Measurements from ENCODE around the gene CDKL1. TPM values are rescaled to one million over a fixed set of nuclear protein-coding genes. Genes with fewer than 3 reads are reported as not detected.

CDKL1 gene
- total RNA-seq, 1 donor = 10.5 TPM

DNA sequence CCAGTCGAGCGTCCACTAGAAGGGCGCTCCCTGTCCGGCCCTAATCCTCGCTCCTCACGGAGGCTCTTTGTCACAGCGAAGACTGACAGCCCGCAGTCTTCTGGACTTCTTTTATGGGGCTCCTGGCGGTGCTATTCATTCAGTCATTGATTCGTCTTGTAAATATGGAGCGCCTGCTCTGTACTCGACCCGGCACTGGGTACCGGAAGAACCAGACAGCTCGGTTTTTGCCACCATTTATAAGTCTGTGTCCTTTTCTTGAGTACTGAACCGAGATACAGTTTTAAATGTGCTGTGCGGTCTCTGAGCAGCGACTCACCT is 84.0 kb downstream of the CDKL1 start:
- Histone ChIP-seq H3K4me3 (ENCODE audit: insufficient read depth, low read length) (peak overlapping the region; percentile 98), H3K27ac (ENCODE audit: low read depth, low read length) (peak overlapping the region; percentile 73), H2AFZ (ENCODE audit: low read length) (peak overlapping the region; percentile 93), H3K9me3 (ENCODE audit: low read depth, low read length) (no peaks in the 10 kb centered on the region), H4K20me1 (ENCODE audit: insufficient read depth, low read length) (no peaks in the 10 kb centered on the region), H3K36me3 (ENCODE audit: insufficient read depth, low read length) (no peaks in the 10 kb centered on the region), H3K4me1 (ENCODE audit: insufficient read depth, low read length) (peaks cover 16% of the 10 kb centered on the region), H3K79me2 (ENCODE audit: insufficient read depth, low read length) (peaks cover 22% of the 10 kb centered on the region), H3K27me3 (ENCODE audit: insufficient read depth, low read length) (no peaks in the 10 kb centered on the region), H3K4me2 (ENCODE audit: insufficient read depth, low read length) (peak overlapping the region; percentile 100)
- DNase-seq (ENCODE audit: insufficient read length, low spot score, missing footprints) = no peak
- TF ChIP-seq, protein P1, sequence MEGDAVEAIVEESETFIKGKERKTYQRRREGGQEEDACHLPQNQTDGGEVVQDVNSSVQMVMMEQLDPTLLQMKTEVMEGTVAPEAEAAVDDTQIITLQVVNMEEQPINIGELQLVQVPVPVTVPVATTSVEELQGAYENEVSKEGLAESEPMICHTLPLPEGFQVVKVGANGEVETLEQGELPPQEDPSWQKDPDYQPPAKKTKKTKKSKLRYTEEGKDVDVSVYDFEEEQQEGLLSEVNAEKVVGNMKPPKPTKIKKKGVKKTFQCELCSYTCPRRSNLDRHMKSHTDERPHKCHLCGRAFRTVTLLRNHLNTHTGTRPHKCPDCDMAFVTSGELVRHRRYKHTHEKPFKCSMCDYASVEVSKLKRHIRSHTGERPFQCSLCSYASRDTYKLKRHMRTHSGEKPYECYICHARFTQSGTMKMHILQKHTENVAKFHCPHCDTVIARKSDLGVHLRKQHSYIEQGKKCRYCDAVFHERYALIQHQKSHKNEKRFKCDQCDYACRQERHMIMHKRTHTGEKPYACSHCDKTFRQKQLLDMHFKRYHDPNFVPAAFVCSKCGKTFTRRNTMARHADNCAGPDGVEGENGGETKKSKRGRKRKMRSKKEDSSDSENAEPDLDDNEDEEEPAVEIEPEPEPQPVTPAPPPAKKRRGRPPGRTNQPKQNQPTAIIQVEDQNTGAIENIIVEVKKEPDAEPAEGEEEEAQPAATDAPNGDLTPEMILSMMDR (IDR thresholded peaks at IDR 0.05; ENCODE audit: extremely low read depth, low read depth, low read length) = no peak

DNA sequence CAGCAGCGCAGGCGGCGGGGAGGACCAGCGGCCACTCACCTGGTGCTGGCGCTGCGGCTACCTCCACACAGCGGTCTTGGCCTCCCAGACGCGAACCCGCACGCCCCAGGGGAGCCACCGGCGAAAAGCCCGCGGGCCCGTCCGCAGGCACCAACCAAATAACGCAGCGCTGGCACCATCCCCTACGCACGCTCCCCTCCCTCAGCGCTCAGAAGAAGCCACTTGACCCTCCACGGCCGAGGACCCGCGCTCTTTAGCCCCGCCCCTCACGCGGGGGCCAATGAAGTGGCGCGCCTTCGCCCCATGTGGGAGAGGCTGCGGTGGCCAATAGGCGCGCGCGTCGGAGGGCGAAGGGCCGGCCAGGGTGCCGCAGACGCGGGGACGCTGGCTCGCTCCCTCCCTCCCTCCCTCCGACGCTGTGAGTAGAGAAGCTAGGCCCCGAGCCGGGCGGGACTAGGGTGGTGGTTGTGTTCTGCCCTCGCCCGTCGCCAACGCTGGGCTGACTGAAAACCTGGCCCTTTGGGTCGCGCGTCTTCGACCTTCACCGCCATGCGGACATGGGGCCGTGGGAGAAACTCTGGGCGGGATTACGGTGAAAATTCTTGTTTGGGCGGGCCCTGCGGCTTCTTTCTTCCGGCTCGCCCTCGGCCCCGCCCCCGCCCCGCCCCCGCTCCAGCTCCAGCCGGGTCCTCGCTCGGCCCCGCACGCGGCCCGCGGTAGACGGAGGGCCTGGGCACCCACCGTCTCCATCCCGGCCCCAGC is 84.5 kb downstream of the CDKL1 start, which contains the start of the genes DMAC2L and L2HGDH:
Gene DMAC2L (plus strand): TSS at position 353 of the 762 bp plus-strand sequence. CDS start 9,164 bp downstream, outside the sequence.
Gene L2HGDH (minus strand): TSS at position 258 of the 762 bp plus-strand sequence. CDS start 79 bp downstream, at position 179.
- H3K79me2 ChIP-seq (ENCODE audit: insufficient read depth, low read length) = peaks cover 22% of the 10 kb centered on the region

DNA sequence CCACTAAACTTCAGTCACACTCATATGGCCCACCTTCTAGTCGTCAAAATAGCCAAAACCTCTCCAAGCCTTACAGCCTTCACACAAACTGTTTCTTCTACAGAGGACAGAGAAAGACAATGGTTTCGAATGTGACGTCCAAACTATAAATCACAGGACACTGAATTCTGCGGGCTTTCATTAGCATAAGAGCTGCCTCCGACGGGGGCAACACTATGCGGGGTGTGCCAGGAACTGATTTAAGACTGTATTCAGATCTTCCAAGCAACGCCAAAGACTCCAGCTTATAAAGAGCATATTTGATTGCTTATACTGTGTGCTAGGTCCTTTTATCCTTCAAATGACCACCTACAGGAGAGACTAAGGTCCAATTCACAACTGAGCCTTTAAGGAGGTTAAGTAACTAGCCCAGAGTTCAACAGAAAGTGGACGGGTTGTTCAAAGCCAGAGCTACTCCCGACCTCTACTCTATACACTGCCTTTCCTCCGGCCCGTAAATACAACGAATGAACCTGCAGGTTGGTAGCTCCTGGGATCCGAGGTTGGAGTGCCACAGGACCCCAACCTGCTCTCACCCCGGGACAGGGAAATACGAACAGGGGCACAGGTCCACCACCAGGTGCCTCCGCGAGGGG is 85.2 kb downstream of the CDKL1 start:
- H4K20me1 ChIP-seq (ENCODE audit: insufficient read depth, low read length) = no peaks in the 10 kb centered on the region
- peak overlapping the region; percentile 98 for H3K4me3 ChIP-seq (ENCODE audit: insufficient read depth, low read length)
- H3K9me3 ChIP-seq (ENCODE audit: low read depth, low read length) = no peaks in the 10 kb centered on the region
- H2AFZ ChIP-seq (ENCODE audit: low read length) = peak overlapping the region; percentile 99
- H3K27ac ChIP-seq (ENCODE audit: low read depth, low read length) = peak overlapping the region; percentile 63
- H3K79me2 ChIP-seq (ENCODE audit: insufficient read depth, low read length) = peaks cover 22% of the 10 kb centered on the region
- no peaks in the 10 kb centered on the region for H3K36me3 ChIP-seq (ENCODE audit: insufficient read depth, low read length)
- DNase-seq (ENCODE audit: insufficient read length, low spot score, missing footprints) = no peak
- TF ChIP-seq, protein P1 (IDR thresholded peaks at IDR 0.05; ENCODE audit: extremely low read depth, low read depth, low read length) = peak; percentile 24
- H3K4me2 ChIP-seq (ENCODE audit: insufficient read depth, low read length) = peak overlapping the region; percentile 100
- H3K4me1 ChIP-seq (ENCODE audit: insufficient read depth, low read length) = peaks cover 16% of the 10 kb centered on the region
- H3K27me3 ChIP-seq (ENCODE audit: insufficient read depth, low read length) = no peaks in the 10 kb centered on the region

More for the DNA sequence above, 84.5 kb downstream of the CDKL1 start, which contains the start of the genes DMAC2L and L2HGDH:
- H3K27me3 ChIP-seq (ENCODE audit: insufficient read depth, low read length) = no peaks in the 10 kb centered on the region
- H3K36me3 ChIP-seq (ENCODE audit: insufficient read depth, low read length) = no peaks in the 10 kb centered on the region
- peak; percentile 99 for DNase-seq (ENCODE audit: insufficient read length, low spot score, missing footprints)
- peaks cover 16% of the 10 kb centered on the region for H3K4me1 ChIP-seq (ENCODE audit: insufficient read depth, low read length)
- peak within 1 kb of the TSS; percentile 73 for H3K27ac ChIP-seq (ENCODE audit: low read depth, low read length)
- peak within 1 kb of the TSS; percentile 99 for H2AFZ ChIP-seq (ENCODE audit: low read length)
- peak within 1 kb of the TSS; percentile 100 for H3K4me2 ChIP-seq (ENCODE audit: insufficient read depth, low read length)
- no peaks in the 10 kb centered on the region for H4K20me1 ChIP-seq (ENCODE audit: insufficient read depth, low read length)
- TF ChIP-seq, protein P1 (IDR thresholded peaks at IDR 0.05; ENCODE audit: extremely low read depth, low read depth, low read length) = no peak
- H3K4me3 ChIP-seq (ENCODE audit: insufficient read depth, low read length) = peak within 1 kb of the TSS; percentile 98
- H3K9me3 ChIP-seq (ENCODE audit: low read depth, low read length) = no peaks in the 10 kb centered on the region

DNA sequence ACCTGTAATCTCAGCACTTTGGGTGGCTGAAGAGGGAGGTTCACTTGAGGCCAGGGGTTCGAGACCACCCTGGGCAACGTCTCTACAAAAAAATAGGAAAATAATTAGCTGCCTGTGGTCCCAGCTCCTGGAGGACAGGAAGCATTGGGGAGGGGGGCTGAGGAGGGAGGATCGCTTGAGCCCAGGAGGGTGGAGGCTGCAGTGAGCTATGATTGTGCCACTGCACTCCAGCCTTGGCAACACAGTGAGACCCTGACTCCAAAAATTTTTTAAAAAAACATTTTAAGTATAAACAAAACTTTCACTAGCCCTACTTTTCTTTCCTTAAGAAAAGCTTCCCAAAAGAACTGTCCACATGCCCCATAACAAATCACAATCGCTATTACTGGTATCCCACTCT is 86.2 kb downstream of the CDKL1 start:
- Histone ChIP-seq H3K4me1 (ENCODE audit: insufficient read depth, low read length) (peaks cover 16% of the 10 kb centered on the region), H3K4me3 (ENCODE audit: insufficient read depth, low read length) (no peak overlapping the region), H3K27ac (ENCODE audit: low read depth, low read length) (no peak overlapping the region), H4K20me1 (ENCODE audit: insufficient read depth, low read length) (no peaks in the 10 kb centered on the region), H3K9me3 (ENCODE audit: low read depth, low read length) (no peaks in the 10 kb centered on the region), H3K79me2 (ENCODE audit: insufficient read depth, low read length) (peaks cover 22% of the 10 kb centered on the region), H3K27me3 (ENCODE audit: insufficient read depth, low read length) (no peaks in the 10 kb centered on the region), H3K4me2 (ENCODE audit: insufficient read depth, low read length) (no peak overlapping the region), H3K36me3 (ENCODE audit: insufficient read depth, low read length) (no peaks in the 10 kb centered on the region), H2AFZ (ENCODE audit: low read length) (no peak overlapping the region)
- TF ChIP-seq, protein P1 (IDR thresholded peaks at IDR 0.05; ENCODE audit: extremely low read depth, low read depth, low read length) = no peak
- DNase-seq (ENCODE audit: insufficient read length, low spot score, missing footprints) = no peak

All from osteoblast (primary cell).